ENCODE results near the gene PEAR1.

DNA sequence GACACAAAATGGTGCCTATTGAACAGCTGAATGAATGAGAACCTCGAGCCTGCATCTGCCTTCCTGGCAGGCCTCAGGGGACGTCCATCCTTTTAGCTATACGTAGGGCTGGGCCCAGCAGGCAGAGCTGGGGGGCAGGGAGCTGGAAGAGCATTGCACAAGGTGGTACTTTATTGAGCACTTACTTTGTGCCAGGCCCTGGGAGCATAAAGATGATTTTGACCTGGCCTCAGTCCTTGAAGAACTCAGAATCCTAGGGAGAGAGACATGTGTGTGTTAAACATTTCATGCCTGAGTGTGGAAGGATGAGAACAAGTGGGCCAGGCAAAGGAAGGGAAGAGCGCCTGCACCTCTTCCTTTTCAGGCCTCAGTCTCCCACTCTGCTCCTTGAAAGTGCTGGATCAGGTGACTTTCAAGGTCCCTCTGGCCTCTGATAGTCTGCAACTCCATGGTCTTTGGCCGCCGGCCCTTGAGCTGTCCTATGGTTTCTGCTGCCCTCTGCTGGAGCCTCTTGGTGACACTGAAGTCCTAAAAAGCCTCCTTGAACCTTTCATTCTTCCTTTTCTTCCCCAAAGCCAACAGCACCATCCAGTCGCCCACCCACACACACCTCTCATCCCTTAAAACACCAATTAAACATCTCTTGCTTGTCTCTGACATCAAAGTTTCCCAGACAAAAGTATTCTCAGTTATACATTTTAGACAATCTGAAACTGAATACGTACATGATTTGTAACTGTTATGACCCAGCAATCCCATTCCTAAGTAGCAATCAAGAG is 3.5 kb upstream of the PEAR1 start:
- TF ChIP-seq EP300 (IDR thresholded peaks at IDR 0.05) (no peak), RCOR1 (IDR thresholded peaks at IDR 0.05; ENCODE audit: low read depth, low read length) (no peak), POLR2A (IDR thresholded peaks at IDR 0.05; ENCODE audit: low read length) (no peak), BHLHE40 (IDR thresholded peaks at IDR 0.05; ENCODE audit: low read depth, low read length) (no peak), MYC (IDR thresholded peaks at IDR 0.05; ENCODE audit: borderline replicate concordance, low read length) (no peak), NFE2L2 (conservative IDR thresholded peaks at IDR 0.05; ENCODE audit: low read length) (no peak), HEYL (CRISPR knock-in tag; IDR thresholded peaks at IDR 0.05) (no peak), KDM1A (IDR thresholded peaks at IDR 0.05; ENCODE audit: low read depth) (no peak)
- TF ChIP-seq, protein P1, sequence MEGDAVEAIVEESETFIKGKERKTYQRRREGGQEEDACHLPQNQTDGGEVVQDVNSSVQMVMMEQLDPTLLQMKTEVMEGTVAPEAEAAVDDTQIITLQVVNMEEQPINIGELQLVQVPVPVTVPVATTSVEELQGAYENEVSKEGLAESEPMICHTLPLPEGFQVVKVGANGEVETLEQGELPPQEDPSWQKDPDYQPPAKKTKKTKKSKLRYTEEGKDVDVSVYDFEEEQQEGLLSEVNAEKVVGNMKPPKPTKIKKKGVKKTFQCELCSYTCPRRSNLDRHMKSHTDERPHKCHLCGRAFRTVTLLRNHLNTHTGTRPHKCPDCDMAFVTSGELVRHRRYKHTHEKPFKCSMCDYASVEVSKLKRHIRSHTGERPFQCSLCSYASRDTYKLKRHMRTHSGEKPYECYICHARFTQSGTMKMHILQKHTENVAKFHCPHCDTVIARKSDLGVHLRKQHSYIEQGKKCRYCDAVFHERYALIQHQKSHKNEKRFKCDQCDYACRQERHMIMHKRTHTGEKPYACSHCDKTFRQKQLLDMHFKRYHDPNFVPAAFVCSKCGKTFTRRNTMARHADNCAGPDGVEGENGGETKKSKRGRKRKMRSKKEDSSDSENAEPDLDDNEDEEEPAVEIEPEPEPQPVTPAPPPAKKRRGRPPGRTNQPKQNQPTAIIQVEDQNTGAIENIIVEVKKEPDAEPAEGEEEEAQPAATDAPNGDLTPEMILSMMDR (IDR thresholded peaks at IDR 0.05): peak; percentile 94
- TF ChIP-seq, protein P2, sequence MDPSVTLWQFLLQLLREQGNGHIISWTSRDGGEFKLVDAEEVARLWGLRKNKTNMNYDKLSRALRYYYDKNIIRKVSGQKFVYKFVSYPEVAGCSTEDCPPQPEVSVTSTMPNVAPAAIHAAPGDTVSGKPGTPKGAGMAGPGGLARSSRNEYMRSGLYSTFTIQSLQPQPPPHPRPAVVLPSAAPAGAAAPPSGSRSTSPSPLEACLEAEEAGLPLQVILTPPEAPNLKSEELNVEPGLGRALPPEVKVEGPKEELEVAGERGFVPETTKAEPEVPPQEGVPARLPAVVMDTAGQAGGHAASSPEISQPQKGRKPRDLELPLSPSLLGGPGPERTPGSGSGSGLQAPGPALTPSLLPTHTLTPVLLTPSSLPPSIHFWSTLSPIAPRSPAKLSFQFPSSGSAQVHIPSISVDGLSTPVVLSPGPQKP (IDR thresholded peaks at IDR 0.05; ENCODE audit: low read depth, low read length): no peak

All from A549 (cell line).